HepG2 (cell line): ENCODE measurements around the gene CTRB2. TPM values are rescaled to one million over a fixed set of nuclear protein-coding genes. Genes with fewer than 3 reads are reported as not detected.
A peak's percentile ranks its signal among the peaks of the same experiment; 100 is the strongest.

ENCODE experiments used
- ELF3 ChIP-seq: IDR thresholded peaks from 2 replicates; pipeline ENCODE4 v1.6.1; 2016; ENCODE audit warnings: missing genetic modification reagents, missing compliant biosample characterization
- GABPA ChIP-seq, 2 experiments: IDR thresholded peaks; 2 replicates each; pipeline ENCODE4 v1.6.1; 2011 to 2016; ENCODE audit warnings: low read depth in 2 of 2, low read length in 1 of 2, missing biosample characterization in 1 of 2, missing genetic modification characterization in 1 of 2
- HHEX ChIP-seq: IDR thresholded peaks from 2 replicates; pipeline ENCODE4 v1.6.1; 2016; ENCODE audit warnings: control low read depth
- HNRNPLL ChIP-seq: fragments of 200-400 bp; formaldehyde crosslinking; IDR thresholded peaks from 2 replicates; pipeline ENCODE4 v1.6.1; 2017; ENCODE audit warnings: mild to moderate bottlenecking, low read depth, low read length; ENCODE audit not compliant: poor library complexity, severe bottlenecking
- KDM5B ChIP-seq: sonication (generic); formaldehyde crosslinking; IDR thresholded peaks from 2 replicates; pipeline ENCODE4 v1.4.0; 2020; ENCODE audit warnings: missing genetic modification reagents, mild to moderate bottlenecking, borderline replicate concordance
- KLF12 ChIP-seq: sonication (generic); formaldehyde crosslinking; IDR thresholded peaks from 2 replicates; pipeline ENCODE4 v1.4.0; 2020; ENCODE audit warnings: missing genetic modification reagents, borderline replicate concordance
- PAWR ChIP-seq: sonication (generic); formaldehyde crosslinking; IDR thresholded peaks from 2 replicates; pipeline ENCODE4 v1.4.0; 2020; ENCODE audit warnings: missing genetic modification reagents, mild to moderate bottlenecking, borderline replicate concordance
- REXO4 ChIP-seq: sonication (generic); formaldehyde crosslinking; IDR thresholded peaks from 2 replicates; pipeline ENCODE4 v1.8.0; 2022; ENCODE audit warnings: missing genetic modification reagents, mild to moderate bottlenecking, borderline replicate concordance
- SIN3A ChIP-seq: IDR thresholded peaks from 2 replicates; pipeline ENCODE4 v1.6.1; 2011; ENCODE audit warnings: low read depth, mild to moderate bottlenecking, control low read depth, low read length, borderline replicate concordance
- SIX4 ChIP-seq: sonication (generic); formaldehyde crosslinking; IDR thresholded peaks from 2 replicates; pipeline ENCODE4 v1.4.0; 2020; ENCODE audit warnings: missing genetic modification reagents
- SNAI1 ChIP-seq: sonication (generic); formaldehyde crosslinking; IDR thresholded peaks from 2 replicates; pipeline ENCODE4 v1.5.0; 2020; ENCODE audit warnings: mild to moderate bottlenecking, missing genetic modification reagents, borderline replicate concordance
- SOX5 ChIP-seq: IDR thresholded peaks from 2 replicates; pipeline ENCODE4 v1.6.1; 2016; ENCODE audit warnings: borderline replicate concordance
- TCF7L2 ChIP-seq: IDR thresholded peaks from 2 replicates; pipeline ENCODE4 v1.6.1; 2011; ENCODE audit warnings: mild to moderate bottlenecking, low read depth, low read length, moderate library complexity
- ZNF33A ChIP-seq: sonication (generic); formaldehyde crosslinking; IDR thresholded peaks from 2 replicates; pipeline ENCODE4 v1.5.1; 2020; ENCODE audit warnings: missing genetic modification reagents, mild to moderate bottlenecking, moderate library complexity, borderline replicate concordance
- ZNF709 ChIP-seq: sonication (generic); formaldehyde crosslinking; IDR thresholded peaks from 2 replicates; pipeline ENCODE4 v1.5.0; 2020; ENCODE audit warnings: mild to moderate bottlenecking, missing genetic modification reagents
- ZNF850 ChIP-seq: sonication (generic); formaldehyde crosslinking; conservative IDR thresholded peaks from 2 replicates; pipeline ENCODE4 v1.9.0; 2021; ENCODE audit warnings: mild to moderate bottlenecking, missing genetic modification reagents
- polyA plus RNA-seq, 8 experiments: library from polyadenylated mRNA; depleted of rRNA in 3 of 8; stranded (reverse) in 7 of 8; unstranded in 1 of 8; fragments of >200 nt; fragmentation: Illumina TruSeq in 4 of 8; extraction: Trizol in 4 of 8; gene quantifications; 2 replicates each; pipeline versions ENCODE4 v1.2.1 to v1.2.3, GENCODE V29; 2011 to 2016; ENCODE audit warnings: low read depth in 4 of 8, missing spikeins in 1 of 8, mixed read lengths in 1 of 8; ENCODE audit not compliant: insufficient read depth in 1 of 8
- total RNA-seq, 5 experiments: library from RNA; depleted of rRNA; stranded (reverse); fragments of >200 nt; fragmentation: Illumina TruSeq; extraction: Trizol; gene quantifications; 2 replicates each; pipeline ENCODE4 v1.2.3, GENCODE V29; 2016; ENCODE audit warnings: low read depth in 1 of 5
- TF ChIP-seq, protein P1 (sequence below): fragments of 450-650 bp; IDR thresholded peaks from 2 replicates; pipeline ENCODE4 v1.6.1; 2017; ENCODE audit warnings: mild to moderate bottlenecking
- TF ChIP-seq, protein P2 (sequence below): sonication (generic); formaldehyde crosslinking; IDR thresholded peaks from 2 replicates; pipeline ENCODE4 v1.5.0; 2020; ENCODE audit warnings: mild to moderate bottlenecking, missing genetic modification reagents
- TF ChIP-seq, protein P3 (sequence below): sonication (generic); formaldehyde crosslinking; IDR thresholded peaks from 2 replicates; pipeline ENCODE4 v1.4.0; 2020; ENCODE audit warnings: missing genetic modification reagents

Gene CTRB2
- total and polyA plus RNA-seq, 2 of the 13 experiments (the other 11 are each of a cell fraction or from before 2014, with no cell fraction given), result 0.13 TPM; not detected in 1

DNA sequence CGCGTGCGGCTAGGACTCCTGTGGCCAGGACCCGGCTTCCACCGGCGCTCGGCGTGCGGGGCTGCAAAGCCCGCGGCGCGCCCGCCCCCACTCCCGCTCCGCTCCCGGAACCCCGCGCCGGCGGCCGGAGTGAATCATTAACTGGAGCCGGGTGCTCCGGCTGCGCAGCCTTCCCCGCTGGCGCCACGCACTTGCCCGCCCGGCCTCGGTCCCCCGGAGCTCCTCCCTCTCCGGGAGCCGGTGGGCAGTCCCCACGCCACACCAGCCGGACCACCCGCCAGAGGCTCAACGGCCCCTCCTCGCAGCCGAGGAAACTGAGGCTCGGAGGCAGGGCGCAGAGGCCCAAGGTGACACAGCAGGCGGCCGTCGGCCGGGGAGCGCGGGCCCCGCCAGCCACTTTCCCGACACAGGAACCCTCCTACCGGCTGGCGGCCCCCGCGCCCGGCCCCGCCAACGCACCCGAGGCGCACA lies 43.9 kb upstream of the CTRB2 start (continued):
- TF ChIP-seq, protein P1, sequence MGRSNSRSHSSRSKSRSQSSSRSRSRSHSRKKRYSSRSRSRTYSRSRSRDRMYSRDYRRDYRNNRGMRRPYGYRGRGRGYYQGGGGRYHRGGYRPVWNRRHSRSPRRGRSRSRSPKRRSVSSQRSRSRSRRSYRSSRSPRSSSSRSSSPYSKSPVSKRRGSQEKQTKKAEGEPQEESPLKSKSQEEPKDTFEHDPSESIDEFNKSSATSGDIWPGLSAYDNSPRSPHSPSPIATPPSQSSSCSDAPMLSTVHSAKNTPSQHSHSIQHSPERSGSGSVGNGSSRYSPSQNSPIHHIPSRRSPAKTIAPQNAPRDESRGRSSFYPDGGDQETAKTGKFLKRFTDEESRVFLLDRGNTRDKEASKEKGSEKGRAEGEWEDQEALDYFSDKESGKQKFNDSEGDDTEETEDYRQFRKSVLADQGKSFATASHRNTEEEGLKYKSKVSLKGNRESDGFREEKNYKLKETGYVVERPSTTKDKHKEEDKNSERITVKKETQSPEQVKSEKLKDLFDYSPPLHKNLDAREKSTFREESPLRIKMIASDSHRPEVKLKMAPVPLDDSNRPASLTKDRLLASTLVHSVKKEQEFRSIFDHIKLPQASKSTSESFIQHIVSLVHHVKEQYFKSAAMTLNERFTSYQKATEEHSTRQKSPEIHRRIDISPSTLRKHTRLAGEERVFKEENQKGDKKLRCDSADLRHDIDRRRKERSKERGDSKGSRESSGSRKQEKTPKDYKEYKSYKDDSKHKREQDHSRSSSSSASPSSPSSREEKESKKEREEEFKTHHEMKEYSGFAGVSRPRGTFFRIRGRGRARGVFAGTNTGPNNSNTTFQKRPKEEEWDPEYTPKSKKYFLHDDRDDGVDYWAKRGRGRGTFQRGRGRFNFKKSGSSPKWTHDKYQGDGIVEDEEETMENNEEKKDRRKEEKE, result no peak
- TF ChIP-seq PAWR (CRISPR knock-in tag), result no peak
- peak; percentile 55; the same call in 1 of the 2 replicates for TF ChIP-seq KDM5B (CRISPR knock-in tag)
- no peak for TF ChIP-seq SIX4
- TF ChIP-seq ELF3, result peak; percentile 50; the same call in 1 of the 2 replicates
- peak; percentile 23; the same call in 1 of the 2 replicates for TF ChIP-seq SOX5 (CRISPR knock-in tag)
- TF ChIP-seq ZNF850 (CRISPR knock-in tag), result no peak
- peak; percentile 8; the same call in 1 of the 2 replicates for TF ChIP-seq REXO4 (CRISPR knock-in tag)
- TF ChIP-seq KLF12 (CRISPR knock-in tag), result no peak
- no peak for TF ChIP-seq ZNF33A (CRISPR knock-in tag)
- TF ChIP-seq GABPA (IDR thresholded peaks at IDR 0.05; ENCODE audit: low read depth, low read length), result no peak
- no peak for TF ChIP-seq GABPA (CRISPR knock-in tag; IDR thresholded peaks at IDR 0.05; ENCODE audit: low read depth)
- TF ChIP-seq, protein P2, sequence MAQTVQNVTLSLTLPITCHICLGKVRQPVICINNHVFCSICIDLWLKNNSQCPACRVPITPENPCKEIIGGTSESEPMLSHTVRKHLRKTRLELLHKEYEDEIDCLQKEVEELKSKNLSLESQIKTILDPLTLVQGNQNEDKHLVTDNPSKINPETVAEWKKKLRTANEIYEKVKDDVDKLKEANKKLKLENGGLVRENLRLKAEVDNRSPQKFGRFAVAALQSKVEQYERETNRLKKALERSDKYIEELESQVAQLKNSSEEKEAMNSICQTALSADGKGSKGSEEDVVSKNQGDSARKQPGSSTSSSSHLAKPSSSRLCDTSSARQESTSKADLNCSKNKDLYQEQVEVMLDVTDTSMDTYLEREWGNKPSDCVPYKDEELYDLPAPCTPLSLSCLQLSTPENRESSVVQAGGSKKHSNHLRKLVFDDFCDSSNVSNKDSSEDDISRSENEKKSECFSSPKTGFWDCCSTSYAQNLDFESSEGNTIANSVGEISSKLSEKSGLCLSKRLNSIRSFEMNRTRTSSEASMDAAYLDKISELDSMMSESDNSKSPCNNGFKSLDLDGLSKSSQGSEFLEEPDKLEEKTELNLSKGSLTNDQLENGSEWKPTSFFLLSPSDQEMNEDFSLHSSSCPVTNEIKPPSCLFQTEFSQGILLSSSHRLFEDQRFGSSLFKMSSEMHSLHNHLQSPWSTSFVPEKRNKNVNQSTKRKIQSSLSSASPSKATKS (CRISPR knock-in tag), result no peak
- peak; percentile 38; the same call in 1 of the 2 replicates for TF ChIP-seq SIN3A
- TF ChIP-seq TCF7L2, result no peak
- TF ChIP-seq SNAI1 (CRISPR knock-in tag), result no peak
- TF ChIP-seq HHEX, result no peak
- TF ChIP-seq, protein P3, sequence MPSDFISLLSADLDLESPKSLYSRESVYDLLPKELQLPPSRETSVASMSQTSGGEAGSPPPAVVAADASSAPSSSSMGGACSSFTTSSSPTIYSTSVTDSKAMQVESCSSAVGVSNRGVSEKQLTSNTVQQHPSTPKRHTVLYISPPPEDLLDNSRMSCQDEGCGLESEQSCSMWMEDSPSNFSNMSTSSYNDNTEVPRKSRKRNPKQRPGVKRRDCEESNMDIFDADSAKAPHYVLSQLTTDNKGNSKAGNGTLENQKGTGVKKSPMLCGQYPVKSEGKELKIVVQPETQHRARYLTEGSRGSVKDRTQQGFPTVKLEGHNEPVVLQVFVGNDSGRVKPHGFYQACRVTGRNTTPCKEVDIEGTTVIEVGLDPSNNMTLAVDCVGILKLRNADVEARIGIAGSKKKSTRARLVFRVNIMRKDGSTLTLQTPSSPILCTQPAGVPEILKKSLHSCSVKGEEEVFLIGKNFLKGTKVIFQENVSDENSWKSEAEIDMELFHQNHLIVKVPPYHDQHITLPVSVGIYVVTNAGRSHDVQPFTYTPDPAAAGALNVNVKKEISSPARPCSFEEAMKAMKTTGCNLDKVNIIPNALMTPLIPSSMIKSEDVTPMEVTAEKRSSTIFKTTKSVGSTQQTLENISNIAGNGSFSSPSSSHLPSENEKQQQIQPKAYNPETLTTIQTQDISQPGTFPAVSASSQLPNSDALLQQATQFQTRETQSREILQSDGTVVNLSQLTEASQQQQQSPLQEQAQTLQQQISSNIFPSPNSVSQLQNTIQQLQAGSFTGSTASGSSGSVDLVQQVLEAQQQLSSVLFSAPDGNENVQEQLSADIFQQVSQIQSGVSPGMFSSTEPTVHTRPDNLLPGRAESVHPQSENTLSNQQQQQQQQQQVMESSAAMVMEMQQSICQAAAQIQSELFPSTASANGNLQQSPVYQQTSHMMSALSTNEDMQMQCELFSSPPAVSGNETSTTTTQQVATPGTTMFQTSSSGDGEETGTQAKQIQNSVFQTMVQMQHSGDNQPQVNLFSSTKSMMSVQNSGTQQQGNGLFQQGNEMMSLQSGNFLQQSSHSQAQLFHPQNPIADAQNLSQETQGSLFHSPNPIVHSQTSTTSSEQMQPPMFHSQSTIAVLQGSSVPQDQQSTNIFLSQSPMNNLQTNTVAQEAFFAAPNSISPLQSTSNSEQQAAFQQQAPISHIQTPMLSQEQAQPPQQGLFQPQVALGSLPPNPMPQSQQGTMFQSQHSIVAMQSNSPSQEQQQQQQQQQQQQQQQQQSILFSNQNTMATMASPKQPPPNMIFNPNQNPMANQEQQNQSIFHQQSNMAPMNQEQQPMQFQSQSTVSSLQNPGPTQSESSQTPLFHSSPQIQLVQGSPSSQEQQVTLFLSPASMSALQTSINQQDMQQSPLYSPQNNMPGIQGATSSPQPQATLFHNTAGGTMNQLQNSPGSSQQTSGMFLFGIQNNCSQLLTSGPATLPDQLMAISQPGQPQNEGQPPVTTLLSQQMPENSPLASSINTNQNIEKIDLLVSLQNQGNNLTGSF (CRISPR knock-in tag), result 0 out of 2 replicates have a peak, but pooled peaks have one; percentile 14
- peak; percentile 83 for TF ChIP-seq ZNF709 (CRISPR knock-in tag)
- TF ChIP-seq HNRNPLL, result peak; percentile 97
